ENCODE results near the gene NAP1L4. TPM values are rescaled to one million over a fixed set of nuclear protein-coding genes. Genes with fewer than 3 reads are reported as not detected.
"Not testable (repeated sequence)": the region's sequence is repeated elsewhere in the genome, so short reads cannot be mapped to it uniquely, and the experiment has no call there.

Gene NAP1L4
- total RNA-seq, 6 experiments from 2014 or later, result 109 to 140 (median 131) TPM

- peaks cover 10% of the 10 kb centered on the region for H3K4me1 Mint-ChIP-seq (ENCODE audit: low read depth)
- no peak overlapping the region for H3K4me3 Mint-ChIP-seq
- peak overlapping the region; percentile 78 for H3K27ac Mint-ChIP-seq
- peaks cover 31% of the 10 kb centered on the region for H3K9me3 Mint-ChIP-seq
- H3K27me3 Mint-ChIP-seq (ENCODE audit: insufficient read depth), result peaks cover 9% of the 10 kb centered on the region
- H3K36me3 Mint-ChIP-seq (ENCODE audit: low read depth), result peaks cover 26% of the 10 kb centered on the region
- TF ChIP-seq CTCF (IDR thresholded peaks at IDR 0.05), result no peak
- peak; percentile 55 for DNase-seq
Measured at GRCh38 chr11:2940147-2940920, 51.8 kb downstream of the NAP1L4 start.

GRCh38 chr11:2938458-2939418 lies 53.4 kb downstream of the NAP1L4 start:
- DNase-seq, H3K27ac Mint-ChIP-seq: not testable (repeated sequence)

GRCh38 chr11:2937641-2938457 lies 54.3 kb downstream of the NAP1L4 start:
- not testable (repeated sequence) for H3K27ac Mint-ChIP-seq; H3K27me3 Mint-ChIP-seq (ENCODE audit: insufficient read depth); DNase-seq; H3K4me3 Mint-ChIP-seq
- peaks cover 18% of the 10 kb centered on the region for H3K4me1 Mint-ChIP-seq (ENCODE audit: low read depth)
- H3K9me3 Mint-ChIP-seq, result peaks cover 31% of the 10 kb centered on the region
- peaks cover 26% of the 10 kb centered on the region for H3K36me3 Mint-ChIP-seq (ENCODE audit: low read depth)

More at GRCh38 chr11:2938458-2939418, 53.4 kb downstream of the NAP1L4 start:
- H3K4me3 Mint-ChIP-seq; H3K27me3 Mint-ChIP-seq (ENCODE audit: insufficient read depth); H3K4me1 Mint-ChIP-seq (ENCODE audit: low read depth): not testable (repeated sequence)
- Mint-ChIP-seq H3K9me3 (peaks cover 31% of the 10 kb centered on the region), H3K36me3 (ENCODE audit: low read depth) (peaks cover 26% of the 10 kb centered on the region)

- H3K36me3 Mint-ChIP-seq (ENCODE audit: low read depth), result peaks cover 26% of the 10 kb centered on the region
- H3K27me3 Mint-ChIP-seq (ENCODE audit: insufficient read depth), result peaks cover 11% of the 10 kb centered on the region
- DNase-seq, result no peak
- no peak overlapping the region for H3K27ac Mint-ChIP-seq
- TF ChIP-seq CTCF (IDR thresholded peaks at IDR 0.05), result no peak
- peaks cover 26% of the 10 kb centered on the region for H3K4me1 Mint-ChIP-seq (ENCODE audit: low read depth)
- no peak overlapping the region for H3K4me3 Mint-ChIP-seq
- H3K9me3 Mint-ChIP-seq, result peaks cover 29% of the 10 kb centered on the region
Measured at GRCh38 chr11:2934611-2935239, 57.4 kb downstream of the NAP1L4 start.

- DNase-seq, result no peak
- Mint-ChIP-seq H3K4me1 (ENCODE audit: low read depth) (peaks cover 26% of the 10 kb centered on the region), H3K27ac (peak overlapping the region; percentile 82), H3K9me3 (peaks cover 22% of the 10 kb centered on the region), H3K27me3 (ENCODE audit: insufficient read depth) (peaks cover 10% of the 10 kb centered on the region), H3K4me3 (no peak overlapping the region), H3K36me3 (ENCODE audit: low read depth) (peaks cover 22% of the 10 kb centered on the region)
- TF ChIP-seq CTCF (IDR thresholded peaks at IDR 0.05), result no peak
Measured at GRCh38 chr11:2934021-2934550, 58.0 kb downstream of the NAP1L4 start.
